Gastrocnemius medialis (tissue), 4 donors: ENCODE results near the gene ACSM5. TPM values are rescaled to one million over a fixed set of nuclear protein-coding genes. Genes with fewer than 3 reads are reported as not detected.

ENCODE experiments used
- ATAC-seq, 2 donors: fragments of 150-250 bp; one replicate each; pipeline ENCODE4 v1.9.1; 2016
- DNase-seq, 2 donors: peaks; one replicate each; pipeline ENCODE4 v3.0.0-alpha.2; 2019
- H3K27ac ChIP-seq, 4 donors: fragments of 200-600 bp; sonication (generic); 1 replicate in 1 of 4; 2 replicates in 3 of 4; pipeline ENCODE4 v1.5.1; 2016 to 2018; ENCODE audit warnings: mild to moderate bottlenecking in 2 of 4, moderate library complexity in 1 of 4
- H3K27me3 ChIP-seq, 3 donors: fragments of 200-600 bp; sonication (generic) in 2 of 3; 1 replicate in 1 of 3; 2 replicates in 2 of 3; pipeline versions ENCODE4 v1.5.1 to v1.6.0; 2016 to 2019; ENCODE audit warnings: mild to moderate bottlenecking in 1 of 3, moderate library complexity in 1 of 3
- H3K36me3 ChIP-seq, 2 donors: fragments of 200-600 bp; sonication (generic) in 1 of 2; one replicate each; pipeline ENCODE4 v1.5.1; 2017 to 2018
- H3K4me1 ChIP-seq, 2 donors: fragments of 200-600 bp; sonication (generic) in 1 of 2; one replicate each; pipeline ENCODE4 v1.5.1; 2016 to 2017; ENCODE audit warnings: mild to moderate bottlenecking in 2 of 2
- H3K4me3 ChIP-seq, 4 donors: fragments of 200-600 bp; sonication (generic) in 3 of 4; 1 replicate in 1 of 4; 2 replicates in 3 of 4; pipeline ENCODE4 v1.5.1; 2016 to 2019; ENCODE audit warnings: mild to moderate bottlenecking in 2 of 4
- H3K9me3 ChIP-seq, 3 donors: fragments of 200-600 bp; sonication (generic) in 2 of 3; 1 replicate in 1 of 3; 2 replicates in 2 of 3; pipeline ENCODE4 v1.5.1; 2016 to 2019
- CTCF ChIP-seq, 5 experiments: fragments of 450-650 bp in 3 of 5; fragments of 200-600 bp in 2 of 5; sonication (generic) in 2 of 5; IDR thresholded peaks in 4 of 5; conservative IDR thresholded peaks in 1 of 5; 1 replicate in 4 of 5; 2 replicates in 1 of 5; pipeline ENCODE4 v1.5.1; 2016 to 2019; ENCODE audit warnings: antibody characterized with exemption in 5 of 5, mild to moderate bottlenecking in 3 of 5, moderate library complexity in 3 of 5
- POLR2A ChIP-seq, 2 donors: fragments of 450-650 bp; IDR thresholded peaks; one replicate each; pipeline ENCODE4 v1.6.1; 2017; ENCODE audit warnings: antibody characterized with exemption in 2 of 2, mild to moderate bottlenecking in 2 of 2, moderate library complexity in 2 of 2
- in situ Hi-C, 4 donors: fragments of 200-750 bp; cut with MboI; loops; one replicate each; pipeline versions ENCODE4 v1.15.0 to v1.8.0; 2017; ENCODE audit warnings: low sequenced_read_pairs in 4 of 4
- intact Hi-C: fragments of 100-400 bp; cut with DNase I; formaldehyde crosslinking; loops from one replicate; pipeline ENCODE4 v1.15.1; 2023; ENCODE audit warnings: low total_unique reads
- total RNA-seq, 4 donors: library from RNA; depleted of rRNA; stranded (reverse); fragments of >200 nt; gene quantifications; one replicate each; pipeline versions ENCODE4 v1.1.0 to v1.2.3, GENCODE V29; 2016

The ACSM5 gene
- total RNA-seq, 4 donors from 2014 or later, result 4.2 to 30.5 (median 9.6) TPM

GRCh38 chr16:20396846-20397467, 12.4 kb upstream of the ACSM5 start:
- Histone ChIP-seq H3K9me3 (no peaks in the 10 kb centered on the region), H3K4me1 (no peaks in the 10 kb centered on the region), H3K27me3 (no peaks in the 10 kb centered on the region), H3K27ac (no peak overlapping the region), H3K36me3 (no peaks in the 10 kb centered on the region), H3K4me3 (no peak overlapping the region)
- TF ChIP-seq CTCF (IDR thresholded peaks at IDR 0.05 in 4 of 5, conservative IDR thresholded peaks at IDR 0.05 in 1 of 5), result no peak
- TF ChIP-seq POLR2A (IDR thresholded peaks at IDR 0.05), result no peak
- ATAC-seq, result no peak
- no peak for DNase-seq
- intact Hi-C loops, result no loop called here
- in situ Hi-C loops, result loop anchor here in 3 of 4 donors (25.0 kb wide), 1 partner anchor 485 kb away; no protein-coding TSS in a partner anchor

- ATAC-seq (no peak), DNase-seq (no peak)
- Histone ChIP-seq H3K27ac (no peak overlapping the region), H3K4me3 (no peak overlapping the region), H3K36me3 (no peaks in the 10 kb centered on the region), H3K27me3 (no peaks in the 10 kb centered on the region), H3K4me1 (no peaks in the 10 kb centered on the region), H3K9me3 (no peaks in the 10 kb centered on the region)
- in situ Hi-C loops (loop anchor here in 3 of 4 donors (25.0 kb wide), 1 partner anchor 485 kb away; no protein-coding TSS in a partner anchor), intact Hi-C loops (no loop called here)
- no peak for TF ChIP-seq POLR2A (IDR thresholded peaks at IDR 0.05)
Measured at GRCh38 chr16:20397468-20398074, 11.8 kb upstream of the ACSM5 start.

- no peaks in the 10 kb centered on the region for H3K9me3 ChIP-seq
- in situ Hi-C loops, result loop anchor here in 3 of 4 donors (25.0 kb wide), 1 partner anchor 486 kb away; no protein-coding TSS in a partner anchor
- no peak overlapping the region for H3K4me3 ChIP-seq
- no peak overlapping the region for H3K27ac ChIP-seq
- no peak for ATAC-seq
- no peaks in the 10 kb centered on the region for H3K4me1 ChIP-seq
- intact Hi-C loops, result no loop called here
- H3K36me3 ChIP-seq, result no peaks in the 10 kb centered on the region
- no peak for TF ChIP-seq CTCF (IDR thresholded peaks at IDR 0.05 in 4 of 5, conservative IDR thresholded peaks at IDR 0.05 in 1 of 5)
- no peak for TF ChIP-seq POLR2A (IDR thresholded peaks at IDR 0.05)
- H3K27me3 ChIP-seq, result no peaks in the 10 kb centered on the region
- no peak for DNase-seq
Measured at GRCh38 chr16:20398603-20399002, 10.7 kb upstream of the ACSM5 start.

- ATAC-seq (no peak), DNase-seq (no peak)
- in situ Hi-C loops, result loop anchor here in 3 of 4 donors (25.0 kb wide), 1 partner anchor 487 kb away; no protein-coding TSS in a partner anchor
- no peaks in the 10 kb centered on the region for H3K9me3 ChIP-seq
- H3K4me3 ChIP-seq, result no peak overlapping the region
- no peaks in the 10 kb centered on the region for H3K27me3 ChIP-seq
- TF ChIP-seq CTCF (IDR thresholded peaks at IDR 0.05 in 4 of 5, conservative IDR thresholded peaks at IDR 0.05 in 1 of 5) (no peak), POLR2A (IDR thresholded peaks at IDR 0.05) (no peak)
- no peaks in the 10 kb centered on the region for H3K4me1 ChIP-seq
- intact Hi-C loops, result no loop called here
- no peak overlapping the region for H3K27ac ChIP-seq
- no peaks in the 10 kb centered on the region for H3K36me3 ChIP-seq
Measured at GRCh38 chr16:20399185-20399584, 10.1 kb upstream of the ACSM5 start.

GRCh38 chr16:20401066-20401465, 8.3 kb upstream of the ACSM5 start:
- no peaks in the 10 kb centered on the region for H3K9me3 ChIP-seq
- no peak overlapping the region for H3K27ac ChIP-seq
- no peaks in the 10 kb centered on the region for H3K27me3 ChIP-seq
- no peaks in the 10 kb centered on the region for H3K4me1 ChIP-seq
- TF ChIP-seq CTCF (IDR thresholded peaks at IDR 0.05 in 4 of 5, conservative IDR thresholded peaks at IDR 0.05 in 1 of 5) (no peak), POLR2A (IDR thresholded peaks at IDR 0.05) (no peak)
- H3K36me3 ChIP-seq, result no peaks in the 10 kb centered on the region
- ATAC-seq (no peak), DNase-seq (no peak)
- intact Hi-C loops (no loop called here), in situ Hi-C loops (no loop called here)
- no peak overlapping the region for H3K4me3 ChIP-seq
